ENCODE data around the gene MARCHF7.
"Not testable (repeated sequence)": the region's sequence is repeated elsewhere in the genome, so short reads cannot be mapped to it uniquely, and the experiment has no call there.

MARCHF7 gene

GRCh38 chr2:159722580-159722979 is 10.3 kb downstream of the MARCHF7 start:
- DNase-seq: no peak

- DNase-seq: not testable (repeated sequence)
These were observed 12.7 kb downstream of the MARCHF7 start for GRCh38 chr2:159724795-159725572.

GRCh38 chr2:159725713-159726112 is 13.4 kb downstream of the MARCHF7 start:
- no peak for DNase-seq

- DNase-seq: no peak
These were observed 16.3 kb downstream of the MARCHF7 start for GRCh38 chr2:159728629-159729028.

- no peak for DNase-seq
These were observed 23.3 kb downstream of the MARCHF7 start for GRCh38 chr2:159735648-159736047.

- no peak for DNase-seq
These were observed 23.7 kb downstream of the MARCHF7 start for GRCh38 chr2:159736048-159736447.

- no peak for DNase-seq
These were observed 25.1 kb downstream of the MARCHF7 start for GRCh38 chr2:159737292-159737916.

GRCh38 chr2:159737917-159738296 is 25.6 kb downstream of the MARCHF7 start:
- no peak for DNase-seq

- DNase-seq: no peak
These were observed 26.4 kb downstream of the MARCHF7 start for GRCh38 chr2:159738509-159739390.

GRCh38 chr2:159742846-159743245 is 30.5 kb downstream of the MARCHF7 start:
- no peak for DNase-seq

GRCh38 chr2:159744363-159744762 is 32.1 kb downstream of the MARCHF7 start:
- DNase-seq: no peak

GRCh38 chr2:159745237-159745636 is 32.9 kb downstream of the MARCHF7 start:
- DNase-seq: not testable (repeated sequence)

- no peak for DNase-seq
These were observed 35.8 kb downstream of the MARCHF7 start for GRCh38 chr2:159748089-159748488.

- DNase-seq: no peak
These were observed 38.6 kb downstream of the MARCHF7 start for GRCh38 chr2:159750873-159751272.

GRCh38 chr2:159753797-159754196 is 41.5 kb downstream of the MARCHF7 start:
- DNase-seq: no peak

GRCh38 chr2:159755014-159755413 is 42.7 kb downstream of the MARCHF7 start:
- DNase-seq: no peak

GRCh38 chr2:159755788-159756187 is 43.5 kb downstream of the MARCHF7 start:
- no peak for DNase-seq

GRCh38 chr2:159758239-159758638 is 45.9 kb downstream of the MARCHF7 start:
- no peak for DNase-seq

GRCh38 chr2:159758686-159759085 is 46.4 kb downstream of the MARCHF7 start:
- DNase-seq: no peak

GRCh38 chr2:159759577-159759976 is 47.3 kb downstream of the MARCHF7 start:
- no peak for DNase-seq

GRCh38 chr2:159760326-159760725 is 48.0 kb downstream of the MARCHF7 start:
- DNase-seq: no peak

GRCh38 chr2:159762075-159762474 is 49.8 kb downstream of the MARCHF7 start:
- no peak for DNase-seq

All from KG1 (cell line).